ENCODE results near the gene KRTAP4-12.
"Not testable (repeated sequence)": the region's sequence is repeated elsewhere in the genome, so short reads cannot be mapped to it uniquely, and the experiment has no call there.

Gene KRTAP4-12

DNA sequence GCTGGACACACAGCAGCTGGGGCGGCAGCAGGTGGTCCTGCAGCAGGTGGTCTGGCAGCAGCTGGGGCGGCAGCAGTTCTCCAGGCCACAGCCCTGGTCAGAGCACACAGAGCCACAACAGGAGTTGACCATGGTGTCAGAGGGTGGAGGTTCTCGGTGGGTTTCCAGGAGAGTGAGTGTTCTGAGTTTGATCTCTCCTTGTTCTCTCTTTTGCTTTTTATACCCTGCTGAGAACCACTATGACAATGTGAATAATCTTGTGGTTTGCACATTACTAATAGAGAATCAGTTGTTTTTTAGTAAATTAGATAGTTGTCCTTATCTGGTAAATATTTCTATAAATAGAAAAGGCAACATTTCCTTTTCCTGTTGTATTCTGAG, at the start of gene KRTAP4-12:
Gene KRTAP4-12, minus strand, starts transcription at position 192 of the 381 bp plus-strand sequence. Its CDS starts 60 bp downstream, at position 132.
- DNase-seq = not testable (repeated sequence)

- DNase-seq = no peak
Observed at GRCh38 chr17:41171886-41172285, 47.9 kb upstream of the KRTAP4-12 start.

GRCh38 chr17:41168121-41168520, 44.1 kb upstream of the KRTAP4-12 start, which contains the start of gene KRTAP4-3:
KRTAP4-3 (minus strand) TSS chr17:41168221; CDS start chr17:41168172, 49 bp downstream.
- no peak for DNase-seq

DNA sequence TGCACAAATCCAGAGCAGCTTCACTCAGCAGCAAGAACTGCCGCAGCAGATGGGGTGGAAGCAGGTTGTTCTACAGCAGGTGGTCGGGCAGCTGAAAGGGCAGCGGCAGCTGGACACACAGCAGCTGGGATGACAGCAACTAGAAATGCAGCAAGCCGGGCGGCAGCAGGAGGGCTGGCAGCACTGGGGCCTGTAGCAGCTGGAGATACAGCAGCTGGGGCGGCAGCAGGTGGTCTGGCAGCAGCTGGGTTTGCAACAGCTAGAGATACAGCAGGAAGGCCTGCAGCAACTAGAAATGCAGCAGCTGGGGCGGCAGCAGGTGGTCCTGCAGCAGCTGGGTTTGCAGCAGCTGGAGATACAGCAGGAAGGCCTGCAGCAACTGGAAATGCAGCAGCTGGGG, 43.6 kb upstream of the KRTAP4-12 start:
- no peak for DNase-seq

GRCh38 chr17:41163828-41164227, 39.8 kb upstream of the KRTAP4-12 start:
- DNase-seq = no peak

- DNase-seq = no peak
Observed at GRCh38 chr17:41160648-41161047, 36.7 kb upstream of the KRTAP4-12 start, which contains the start of gene KRTAP4-4. KRTAP4-4 (minus strand) TSS chr17:41160748; CDS start chr17:41160691, 57 bp downstream.

DNA sequence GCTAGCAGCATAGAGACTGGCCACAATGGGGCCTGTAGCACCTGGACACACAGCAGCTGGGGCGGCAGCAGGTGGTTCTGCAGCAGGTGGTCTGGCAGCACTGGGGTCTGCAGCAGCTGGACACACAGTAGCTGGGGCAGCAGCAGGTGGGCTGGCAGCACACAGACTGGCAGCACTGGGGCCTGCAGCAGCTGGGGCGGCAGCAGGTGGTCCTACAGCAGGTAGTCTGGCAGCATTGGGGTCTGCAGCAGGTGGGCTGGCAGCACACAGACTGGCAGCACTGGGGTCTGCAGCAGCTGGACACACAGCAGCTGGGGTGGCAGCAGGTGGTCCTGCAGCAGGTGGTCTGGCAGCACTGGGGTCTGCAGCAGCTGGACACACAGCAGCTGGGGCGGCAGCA, 36.2 kb upstream of the KRTAP4-12 start:
- not testable (repeated sequence) for DNase-seq

GRCh38 chr17:41153856-41154255, 29.9 kb upstream of the KRTAP4-12 start:
- no peak for DNase-seq

DNA sequence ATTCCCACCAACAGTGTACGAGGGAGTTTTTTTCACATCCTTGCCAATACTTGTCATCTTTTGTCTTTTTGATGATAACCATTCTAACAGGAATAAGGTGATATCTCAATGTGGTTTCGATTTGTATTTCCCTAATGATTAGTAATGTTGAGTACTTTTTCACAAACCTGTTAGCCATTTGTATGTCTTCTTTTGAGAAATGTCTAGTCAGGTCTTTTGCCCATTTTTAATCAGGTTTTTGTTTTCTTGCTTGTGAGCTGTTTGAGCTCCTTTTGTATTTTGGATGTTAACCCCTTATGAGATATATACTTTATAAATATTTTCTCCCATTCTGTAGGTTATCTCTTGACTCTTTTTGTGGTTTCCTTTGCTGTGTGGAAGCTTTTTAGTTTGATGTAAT, 27.5 kb upstream of the KRTAP4-12 start:
- no peak for DNase-seq

- no peak for DNase-seq
Observed at GRCh38 chr17:41150026-41150425, 26.0 kb upstream of the KRTAP4-12 start.

- no peak for DNase-seq
Observed at GRCh38 chr17:41149652-41149985, 25.6 kb upstream of the KRTAP4-12 start, which contains the start of gene KRTAP4-5. KRTAP4-5 (minus strand) TSS chr17:41149825; CDS start chr17:41149767, 58 bp downstream.

DNA sequence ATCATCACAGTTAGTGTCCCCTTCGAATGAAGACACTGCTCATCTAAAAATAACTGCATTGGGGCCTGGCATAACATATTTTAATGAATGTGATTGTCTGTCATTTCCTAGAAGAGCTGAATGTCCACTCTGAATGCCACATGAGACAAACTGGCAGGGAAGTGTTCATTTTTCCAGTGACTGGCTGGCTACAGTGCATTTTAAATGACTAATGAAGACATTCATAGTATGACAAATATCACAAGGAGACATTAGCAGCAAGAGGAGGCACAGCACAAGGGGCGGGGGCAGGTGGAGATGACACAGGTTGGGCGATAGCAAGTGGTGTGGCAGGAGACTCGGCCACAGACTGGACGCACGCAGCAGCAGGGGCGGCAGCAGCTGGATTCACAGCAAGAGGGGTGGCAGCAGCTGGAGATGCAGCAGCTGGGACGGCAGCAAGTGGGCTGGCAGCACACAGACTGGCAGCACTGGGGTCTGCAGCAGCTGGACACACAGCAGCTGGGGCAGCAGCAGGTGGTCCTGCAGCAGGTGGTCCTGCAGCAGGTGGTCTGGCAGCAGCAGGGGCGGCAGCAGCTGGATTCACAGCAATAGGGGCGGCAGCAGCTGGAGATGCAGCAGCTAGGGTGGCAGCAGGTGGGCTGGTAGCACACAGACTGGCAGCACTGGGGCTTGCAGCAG, 25.1 kb upstream of the KRTAP4-12 start:
- not testable (repeated sequence) for DNase-seq

DNA sequence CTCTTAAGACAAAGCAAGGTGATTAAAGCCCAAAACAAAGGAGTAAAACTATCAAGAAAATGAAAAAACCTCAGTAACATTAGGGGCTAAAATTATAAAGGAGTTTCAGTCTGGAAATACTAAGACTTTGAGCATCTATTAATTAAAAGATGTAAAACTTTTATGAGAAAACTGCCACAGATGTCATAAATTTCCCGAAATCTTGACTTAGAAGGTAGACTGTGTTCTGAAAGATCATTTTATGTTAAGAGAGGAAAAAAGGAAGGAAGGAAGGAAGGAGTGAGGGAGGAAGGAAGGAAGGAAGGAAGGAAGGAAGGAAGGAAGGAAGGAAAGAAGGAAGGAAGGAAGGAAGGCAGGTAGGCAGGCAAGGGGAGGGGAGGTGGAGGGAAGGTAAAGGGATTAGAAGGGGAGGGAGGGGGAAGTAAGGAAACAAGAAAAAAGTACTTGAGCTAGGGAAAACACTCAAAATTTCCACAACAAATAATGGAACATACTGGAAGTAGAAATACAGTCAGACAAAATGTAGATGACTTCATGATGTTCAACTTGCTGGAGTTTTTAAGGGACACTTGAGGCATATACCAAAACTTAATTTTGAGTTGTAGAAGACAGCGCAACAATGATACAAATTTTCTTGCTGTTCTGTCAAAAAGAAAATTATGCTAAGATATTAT, 23.7 kb upstream of the KRTAP4-12 start:
- DNase-seq = no peak

DNA sequence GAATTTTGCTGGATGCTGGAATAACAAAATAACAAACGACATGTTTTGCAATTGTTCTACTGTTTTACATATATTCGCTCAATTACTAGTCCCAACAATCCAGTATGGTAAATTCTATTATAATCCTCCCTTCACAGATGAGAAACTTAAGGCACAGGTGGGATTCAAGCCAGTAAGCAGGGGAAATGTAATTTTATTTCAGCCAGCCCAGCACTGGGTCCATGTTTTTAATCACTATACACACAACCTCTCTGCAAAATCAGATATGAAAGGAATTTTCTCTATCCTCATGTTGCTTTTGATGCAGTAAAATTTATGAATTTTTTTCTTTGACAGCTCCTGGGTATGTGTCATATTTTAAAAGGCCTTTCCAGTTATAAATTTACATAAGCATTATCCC, 21.3 kb upstream of the KRTAP4-12 start:
- DNase-seq = no peak

DNA sequence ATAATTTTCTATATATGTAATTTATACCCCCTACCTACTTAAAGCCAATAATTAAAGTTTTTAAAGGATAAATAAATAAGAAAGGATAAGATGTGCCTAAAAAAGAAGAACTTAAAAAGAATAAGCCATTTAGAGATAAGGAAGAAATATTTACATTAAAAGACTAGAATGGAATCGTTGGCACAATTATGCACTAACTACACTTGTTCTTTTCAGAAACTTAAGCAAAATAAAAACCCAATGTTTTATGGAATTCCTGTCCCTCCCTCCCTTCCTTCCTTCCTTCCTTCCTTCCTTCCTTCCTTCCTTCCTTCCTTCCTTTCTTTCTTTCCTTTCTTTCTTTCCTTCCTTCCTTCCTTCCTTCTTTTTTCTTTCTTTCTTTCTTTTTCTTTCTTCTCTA, 20.9 kb upstream of the KRTAP4-12 start:
- DNase-seq = no peak

GRCh38 chr17:41141361-41141760, 17.4 kb upstream of the KRTAP4-12 start:
- DNase-seq = no peak

DNA sequence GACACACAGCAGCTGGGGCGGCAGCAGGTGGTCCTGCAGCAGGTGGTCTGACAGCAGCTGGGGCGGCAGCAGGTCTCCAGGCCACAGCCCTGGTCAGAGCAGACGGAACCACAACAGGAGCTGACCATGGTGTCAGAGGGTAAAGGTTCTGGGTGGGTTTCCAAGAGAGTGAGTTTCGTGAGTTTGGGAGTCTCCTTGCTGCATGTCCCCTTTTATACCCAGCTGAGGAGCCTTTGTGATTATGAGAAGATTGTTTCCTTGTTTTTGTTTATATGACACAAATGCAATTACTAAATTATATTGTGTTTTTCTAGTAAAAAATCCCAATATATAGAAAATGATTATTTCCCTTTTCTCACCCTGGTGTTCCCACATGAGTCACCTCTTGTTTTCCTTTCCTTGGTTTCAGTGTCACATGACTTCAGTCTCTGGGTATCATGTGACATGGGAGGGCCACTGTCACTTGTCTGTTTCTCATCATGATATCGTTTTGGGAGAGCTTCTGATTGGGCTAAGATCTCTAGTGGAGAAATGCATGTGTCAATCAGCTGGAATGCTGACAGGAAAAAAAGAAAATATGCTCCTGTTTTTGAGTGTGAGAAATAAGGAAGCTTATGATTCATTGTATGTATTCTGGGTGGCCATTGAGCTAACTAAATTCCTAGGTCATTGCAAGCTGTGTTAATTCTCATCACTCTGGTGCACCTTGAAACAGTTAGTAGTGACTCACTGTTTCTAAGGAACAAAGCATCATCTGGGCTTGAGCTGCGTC, 16.6 kb upstream of the KRTAP4-12 start, which contains the start of gene KRTAP4-6:
Gene KRTAP4-6, minus strand, starts transcription at position 185 of the 772 bp plus-strand sequence. Its CDS starts 57 bp downstream, at position 128.
- DNase-seq = no peak

DNA sequence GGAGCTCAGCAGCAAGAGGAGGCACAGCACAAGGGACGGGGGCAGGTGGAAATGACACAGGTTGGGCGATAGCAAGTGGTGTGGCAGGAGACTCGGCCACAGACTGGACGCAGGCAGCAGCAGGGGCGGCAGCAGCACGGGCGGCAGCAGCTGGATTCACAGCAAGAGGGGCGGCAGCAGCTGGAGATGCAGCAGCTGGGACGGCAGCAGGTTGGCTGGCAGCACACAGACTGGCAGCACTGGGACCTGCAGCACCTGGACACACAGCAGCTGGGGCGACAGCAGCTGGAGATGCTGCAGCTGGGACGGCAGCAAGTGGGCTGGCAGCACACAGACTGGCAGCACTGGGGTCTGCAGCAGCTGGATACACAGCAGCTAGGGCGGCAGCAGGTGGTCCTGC, 15.9 kb upstream of the KRTAP4-12 start:
- DNase-seq = not testable (repeated sequence)

DNA sequence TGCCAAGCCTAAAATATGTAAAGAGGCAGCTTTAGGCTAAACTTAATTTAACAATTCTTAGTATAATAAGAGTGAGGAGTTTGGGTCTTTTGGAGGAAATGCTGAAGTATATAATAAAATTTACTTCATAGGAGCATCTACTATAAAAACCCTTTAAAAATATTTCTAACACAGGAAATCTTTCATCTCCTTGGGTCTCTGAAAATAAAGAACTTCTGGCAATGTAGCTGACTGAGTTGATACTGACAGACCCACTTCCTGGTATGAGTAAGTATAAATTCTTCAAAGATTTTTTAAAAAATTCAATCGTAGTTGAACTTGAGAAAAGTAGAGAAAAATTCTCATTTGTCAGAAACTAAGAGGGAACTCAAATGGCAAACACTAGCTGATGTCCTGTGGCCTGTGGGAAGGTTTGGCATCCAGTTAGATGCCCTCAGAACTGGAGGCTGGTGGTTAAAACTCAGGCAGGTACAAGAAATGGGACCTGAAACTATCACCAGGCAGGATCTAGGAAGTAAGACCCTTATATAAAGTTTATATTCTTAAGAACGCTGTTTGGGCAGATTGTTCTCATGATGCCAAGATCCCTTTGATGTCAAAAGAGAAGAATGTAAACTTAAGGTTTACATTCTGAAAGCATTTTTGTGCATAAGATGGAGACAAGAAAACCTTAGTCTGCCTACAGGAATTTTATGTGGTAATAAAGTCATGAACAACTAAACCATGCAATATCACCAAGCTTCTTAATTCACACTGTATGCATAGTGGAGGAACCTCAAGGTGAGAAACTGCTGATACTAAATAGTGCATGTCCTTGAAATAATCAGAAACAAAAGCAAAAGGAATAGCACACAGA, 10.1 kb upstream of the KRTAP4-12 start:
- no peak for DNase-seq

GRCh38 chr17:41131979-41132378, 8.0 kb upstream of the KRTAP4-12 start:
- no peak for DNase-seq

DNA sequence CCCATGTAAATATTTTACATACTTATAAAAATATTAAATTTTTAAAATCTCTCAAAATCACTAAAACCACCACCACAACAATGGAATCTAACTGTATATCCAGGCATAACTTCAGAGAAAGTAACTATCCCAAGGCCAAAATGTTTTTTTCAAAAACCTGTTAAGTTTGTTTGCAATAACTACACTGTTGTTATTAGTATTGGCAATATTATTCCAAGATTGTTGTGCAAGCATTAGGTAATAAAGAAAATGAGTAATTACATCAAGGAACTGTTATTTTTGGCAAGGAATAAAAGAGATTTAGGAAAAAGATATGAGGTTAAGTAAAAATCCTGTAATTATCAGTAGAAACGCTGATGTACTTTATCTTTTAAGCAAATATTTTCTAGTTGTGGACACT, 3.4 kb upstream of the KRTAP4-12 start:
- DNase-seq = no peak

DNA sequence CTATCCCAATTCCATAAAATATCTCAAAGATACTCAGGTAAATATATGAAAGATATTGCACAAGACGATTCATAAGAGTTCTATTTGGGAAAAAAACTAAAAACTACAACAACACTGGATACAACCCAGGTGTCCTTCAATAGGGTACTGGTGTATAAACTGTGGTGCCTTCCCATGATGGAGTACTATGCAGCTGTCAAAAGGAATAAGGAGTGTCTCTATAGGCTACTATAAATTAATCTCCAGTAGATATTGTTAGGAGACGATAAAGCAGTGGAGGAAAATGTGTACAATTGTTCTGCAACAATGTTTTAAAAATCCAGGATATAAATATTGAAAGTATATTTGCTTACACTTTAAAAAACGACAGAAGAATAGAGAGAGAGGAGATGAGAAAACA, 2.4 kb upstream of the KRTAP4-12 start:
- no peak for DNase-seq

Data from NCI-H345 (cell line).